ENCODE results near the gene DOCK9.

DNA sequence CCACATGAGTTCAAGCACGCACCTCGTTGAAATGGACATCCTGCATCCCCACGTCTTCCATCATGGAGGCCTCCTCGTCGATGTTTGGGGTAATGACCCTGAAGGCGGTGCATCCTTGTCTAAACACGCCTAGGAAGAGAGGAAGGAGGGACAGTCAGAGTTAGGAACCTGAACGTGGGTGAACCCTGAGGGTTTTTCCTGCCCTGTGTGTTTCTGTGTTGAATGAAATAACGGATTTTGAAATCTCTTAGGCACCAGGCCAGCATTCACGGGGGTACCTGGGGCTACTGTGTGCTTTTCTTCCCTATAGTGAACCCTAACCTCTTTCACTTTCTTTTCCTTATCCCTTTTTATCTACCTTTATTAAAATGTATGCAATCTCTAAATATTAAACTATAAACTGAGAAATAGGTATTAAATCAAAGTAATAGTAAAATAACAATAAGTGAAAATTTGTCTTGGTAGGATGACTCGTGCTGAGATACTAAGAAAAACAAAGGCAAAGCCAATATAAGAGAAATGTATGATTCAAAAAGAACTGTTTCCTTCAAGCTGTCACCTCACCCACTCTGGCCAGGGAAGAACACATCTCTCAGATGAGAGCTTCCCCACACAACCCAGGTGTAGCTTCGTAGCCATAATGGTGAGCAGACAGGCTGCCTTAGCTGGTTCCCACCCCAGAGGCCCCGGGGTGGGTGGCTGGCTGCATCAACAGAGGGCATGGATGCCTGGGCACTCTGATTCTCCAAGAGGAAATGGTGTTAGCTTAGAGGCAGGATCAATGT is 153.3 kb downstream of the DOCK9 start:
- TF ChIP-seq EGR1 (IDR thresholded peaks at IDR 0.05): no peak
- TF ChIP-seq ZBTB7A (IDR thresholded peaks at IDR 0.05; ENCODE audit: low read depth): no peak
- TF ChIP-seq TEAD4 (IDR thresholded peaks at IDR 0.05): no peak
- TF ChIP-seq EP300 (IDR thresholded peaks at IDR 0.05; ENCODE audit: borderline replicate concordance): no peak
- TF ChIP-seq, protein P1, sequence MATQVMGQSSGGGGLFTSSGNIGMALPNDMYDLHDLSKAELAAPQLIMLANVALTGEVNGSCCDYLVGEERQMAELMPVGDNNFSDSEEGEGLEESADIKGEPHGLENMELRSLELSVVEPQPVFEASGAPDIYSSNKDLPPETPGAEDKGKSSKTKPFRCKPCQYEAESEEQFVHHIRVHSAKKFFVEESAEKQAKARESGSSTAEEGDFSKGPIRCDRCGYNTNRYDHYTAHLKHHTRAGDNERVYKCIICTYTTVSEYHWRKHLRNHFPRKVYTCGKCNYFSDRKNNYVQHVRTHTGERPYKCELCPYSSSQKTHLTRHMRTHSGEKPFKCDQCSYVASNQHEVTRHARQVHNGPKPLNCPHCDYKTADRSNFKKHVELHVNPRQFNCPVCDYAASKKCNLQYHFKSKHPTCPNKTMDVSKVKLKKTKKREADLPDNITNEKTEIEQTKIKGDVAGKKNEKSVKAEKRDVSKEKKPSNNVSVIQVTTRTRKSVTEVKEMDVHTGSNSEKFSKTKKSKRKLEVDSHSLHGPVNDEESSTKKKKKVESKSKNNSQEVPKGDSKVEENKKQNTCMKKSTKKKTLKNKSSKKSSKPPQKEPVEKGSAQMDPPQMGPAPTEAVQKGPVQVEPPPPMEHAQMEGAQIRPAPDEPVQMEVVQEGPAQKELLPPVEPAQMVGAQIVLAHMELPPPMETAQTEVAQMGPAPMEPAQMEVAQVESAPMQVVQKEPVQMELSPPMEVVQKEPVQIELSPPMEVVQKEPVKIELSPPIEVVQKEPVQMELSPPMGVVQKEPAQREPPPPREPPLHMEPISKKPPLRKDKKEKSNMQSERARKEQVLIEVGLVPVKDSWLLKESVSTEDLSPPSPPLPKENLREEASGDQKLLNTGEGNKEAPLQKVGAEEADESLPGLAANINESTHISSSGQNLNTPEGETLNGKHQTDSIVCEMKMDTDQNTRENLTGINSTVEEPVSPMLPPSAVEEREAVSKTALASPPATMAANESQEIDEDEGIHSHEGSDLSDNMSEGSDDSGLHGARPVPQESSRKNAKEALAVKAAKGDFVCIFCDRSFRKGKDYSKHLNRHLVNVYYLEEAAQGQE (IDR thresholded peaks at IDR 0.05; ENCODE audit: low read depth): no peak
- TF ChIP-seq TAF1 (IDR thresholded peaks at IDR 0.05; ENCODE audit: low read depth): no peak
- no peak for TF ChIP-seq RAD21 (IDR thresholded peaks at IDR 0.05; ENCODE audit: low read depth)
- TF ChIP-seq YY1 (IDR thresholded peaks at IDR 0.05; ENCODE audit: low read depth): no peak
- TF ChIP-seq, protein P2, sequence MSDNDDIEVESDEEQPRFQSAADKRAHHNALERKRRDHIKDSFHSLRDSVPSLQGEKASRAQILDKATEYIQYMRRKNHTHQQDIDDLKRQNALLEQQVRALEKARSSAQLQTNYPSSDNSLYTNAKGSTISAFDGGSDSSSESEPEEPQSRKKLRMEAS (IDR thresholded peaks at IDR 0.05): no peak
- TF ChIP-seq FOXM1 (IDR thresholded peaks at IDR 0.05; ENCODE audit: borderline replicate concordance, low read depth): no peak
- TF ChIP-seq, protein P3, sequence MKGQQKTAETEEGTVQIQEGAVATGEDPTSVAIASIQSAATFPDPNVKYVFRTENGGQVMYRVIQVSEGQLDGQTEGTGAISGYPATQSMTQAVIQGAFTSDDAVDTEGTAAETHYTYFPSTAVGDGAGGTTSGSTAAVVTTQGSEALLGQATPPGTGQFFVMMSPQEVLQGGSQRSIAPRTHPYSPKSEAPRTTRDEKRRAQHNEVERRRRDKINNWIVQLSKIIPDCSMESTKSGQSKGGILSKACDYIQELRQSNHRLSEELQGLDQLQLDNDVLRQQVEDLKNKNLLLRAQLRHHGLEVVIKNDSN (IDR thresholded peaks at IDR 0.05): no peak
- TF ChIP-seq CEBPB (IDR thresholded peaks at IDR 0.05): no peak
- TF ChIP-seq NFIC (IDR thresholded peaks at IDR 0.05): no peak
